Ishikawa (cell line): ENCODE data around the gene CORO2B.

Experiments used
- RAD21 ChIP-seq: IDR thresholded peaks from 2 replicates; pipeline ENCODE4 v1.6.1; 2012; ENCODE audit warnings: low read depth
- TAF1 ChIP-seq: IDR thresholded peaks from 2 replicates; pipeline ENCODE4 v1.6.1; 2012; ENCODE audit warnings: low read depth, mild to moderate bottlenecking
- ZBTB7A ChIP-seq: IDR thresholded peaks from 2 replicates; pipeline ENCODE4 v1.6.1; 2012; ENCODE audit warnings: low read depth
- TF ChIP-seq, protein P1 (sequence below): IDR thresholded peaks from 2 replicates; pipeline ENCODE4 v1.6.1; 2012; ENCODE audit warnings: low read depth, mild to moderate bottlenecking

DNA sequence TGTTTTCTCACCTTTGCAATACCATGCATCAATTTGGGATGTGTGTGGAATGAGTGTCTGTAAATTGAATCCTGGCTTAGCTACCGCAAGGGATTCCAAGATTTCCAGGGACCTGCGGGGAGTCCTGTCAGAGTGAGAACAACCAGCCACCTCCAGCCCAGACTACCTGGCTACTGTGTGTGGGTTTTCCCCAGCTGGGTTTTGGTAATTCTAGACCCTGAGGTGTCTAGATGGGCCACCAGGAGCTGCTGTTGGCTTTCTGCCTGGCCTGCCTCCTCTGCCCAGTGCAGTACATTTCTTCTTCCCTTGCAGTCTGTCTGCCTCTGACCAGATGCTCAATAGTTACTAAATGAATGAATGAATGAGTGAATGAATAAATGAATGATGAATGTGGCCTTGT, 32.5 kb upstream of the CORO2B start:
- TF ChIP-seq ZBTB7A, result no peak
- TF ChIP-seq RAD21, result no peak
- no peak for TF ChIP-seq TAF1
- TF ChIP-seq, protein P1, sequence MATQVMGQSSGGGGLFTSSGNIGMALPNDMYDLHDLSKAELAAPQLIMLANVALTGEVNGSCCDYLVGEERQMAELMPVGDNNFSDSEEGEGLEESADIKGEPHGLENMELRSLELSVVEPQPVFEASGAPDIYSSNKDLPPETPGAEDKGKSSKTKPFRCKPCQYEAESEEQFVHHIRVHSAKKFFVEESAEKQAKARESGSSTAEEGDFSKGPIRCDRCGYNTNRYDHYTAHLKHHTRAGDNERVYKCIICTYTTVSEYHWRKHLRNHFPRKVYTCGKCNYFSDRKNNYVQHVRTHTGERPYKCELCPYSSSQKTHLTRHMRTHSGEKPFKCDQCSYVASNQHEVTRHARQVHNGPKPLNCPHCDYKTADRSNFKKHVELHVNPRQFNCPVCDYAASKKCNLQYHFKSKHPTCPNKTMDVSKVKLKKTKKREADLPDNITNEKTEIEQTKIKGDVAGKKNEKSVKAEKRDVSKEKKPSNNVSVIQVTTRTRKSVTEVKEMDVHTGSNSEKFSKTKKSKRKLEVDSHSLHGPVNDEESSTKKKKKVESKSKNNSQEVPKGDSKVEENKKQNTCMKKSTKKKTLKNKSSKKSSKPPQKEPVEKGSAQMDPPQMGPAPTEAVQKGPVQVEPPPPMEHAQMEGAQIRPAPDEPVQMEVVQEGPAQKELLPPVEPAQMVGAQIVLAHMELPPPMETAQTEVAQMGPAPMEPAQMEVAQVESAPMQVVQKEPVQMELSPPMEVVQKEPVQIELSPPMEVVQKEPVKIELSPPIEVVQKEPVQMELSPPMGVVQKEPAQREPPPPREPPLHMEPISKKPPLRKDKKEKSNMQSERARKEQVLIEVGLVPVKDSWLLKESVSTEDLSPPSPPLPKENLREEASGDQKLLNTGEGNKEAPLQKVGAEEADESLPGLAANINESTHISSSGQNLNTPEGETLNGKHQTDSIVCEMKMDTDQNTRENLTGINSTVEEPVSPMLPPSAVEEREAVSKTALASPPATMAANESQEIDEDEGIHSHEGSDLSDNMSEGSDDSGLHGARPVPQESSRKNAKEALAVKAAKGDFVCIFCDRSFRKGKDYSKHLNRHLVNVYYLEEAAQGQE, result no peak
